GM12891 (cell line): ENCODE measurements around the gene WNT4.

ENCODE experiments used
- DNase-seq: peaks from one replicate; pipeline ENCODE4 v3.0.0; 2011; ENCODE audit warnings: low spot score; ENCODE audit not compliant: insufficient read length
- FAIRE-seq: peaks from 2 replicates; lab custom pipeline; 2011; peaks lifted over from hg19 to GRCh38; lab: Jason Lieb, UNC
- PAX5 ChIP-seq: IDR thresholded peaks from 2 replicates; pipeline ENCODE4 v1.6.1; 2011; ENCODE audit warnings: low read length, moderate library complexity, mild to moderate bottlenecking; ENCODE audit not compliant: insufficient read depth, severe bottlenecking
- POLR2A ChIP-seq: IDR thresholded peaks from 2 replicates; pipeline ENCODE4 v1.6.1; 2011; ENCODE audit warnings: low read depth, low read length, control low read depth
- POLR2AphosphoS5 ChIP-seq: IDR thresholded peaks from 2 replicates; pipeline ENCODE4 v1.6.1; 2011; ENCODE audit warnings: low read depth, low read length, control low read depth
- POU2F2 ChIP-seq: IDR thresholded peaks from 2 replicates; pipeline ENCODE4 v1.6.1; 2011; ENCODE audit warnings: low read depth, mild to moderate bottlenecking, control low read depth, low read length, moderate library complexity
- SPI1 ChIP-seq: IDR thresholded peaks from 2 replicates; pipeline ENCODE4 v1.6.1; 2011; ENCODE audit warnings: low read depth, low read length, control low read depth
- TAF1 ChIP-seq: IDR thresholded peaks from 2 replicates; pipeline ENCODE4 v1.6.1; 2011; ENCODE audit warnings: low read depth, low read length, control low read depth

WNT4 gene

DNA sequence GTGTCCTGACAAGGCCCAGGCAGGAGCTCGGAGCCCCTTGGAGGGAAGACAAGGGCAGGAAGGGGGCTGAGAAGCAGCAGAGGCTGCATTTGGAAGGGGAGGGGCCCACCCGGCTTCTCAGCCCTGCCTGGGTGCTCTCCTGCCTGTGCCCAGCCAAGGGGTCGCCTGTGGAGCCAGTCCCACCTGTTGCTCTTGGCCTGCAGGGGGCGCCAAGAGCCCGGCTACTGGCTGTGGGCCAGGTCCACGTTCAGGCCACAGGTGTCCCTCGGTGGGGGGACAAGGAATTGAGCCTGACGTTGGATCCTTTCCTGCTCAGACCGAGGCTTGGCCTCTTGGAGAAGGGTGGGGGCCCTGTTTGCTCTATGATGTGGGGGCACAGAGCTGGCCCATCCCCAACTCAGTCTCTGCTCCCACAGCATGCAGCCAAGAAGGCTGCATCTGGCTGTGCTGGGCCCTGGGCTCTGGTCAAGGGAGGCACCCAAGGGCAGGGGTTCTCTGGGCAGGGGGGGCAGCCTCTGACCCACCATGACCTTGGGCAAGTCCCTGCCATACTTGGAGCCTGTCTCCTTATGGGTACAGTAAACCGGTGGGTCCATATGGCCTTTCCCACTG, 10.9 kb downstream of the WNT4 start:
- peak; percentile 94 for DNase-seq
- TF ChIP-seq TAF1 (no peak), SPI1 (no peak), POU2F2 (no peak), PAX5 (no peak), POLR2AphosphoS5 (no peak), POLR2A (no peak)
- peak; percentile 83 for FAIRE-seq

DNA sequence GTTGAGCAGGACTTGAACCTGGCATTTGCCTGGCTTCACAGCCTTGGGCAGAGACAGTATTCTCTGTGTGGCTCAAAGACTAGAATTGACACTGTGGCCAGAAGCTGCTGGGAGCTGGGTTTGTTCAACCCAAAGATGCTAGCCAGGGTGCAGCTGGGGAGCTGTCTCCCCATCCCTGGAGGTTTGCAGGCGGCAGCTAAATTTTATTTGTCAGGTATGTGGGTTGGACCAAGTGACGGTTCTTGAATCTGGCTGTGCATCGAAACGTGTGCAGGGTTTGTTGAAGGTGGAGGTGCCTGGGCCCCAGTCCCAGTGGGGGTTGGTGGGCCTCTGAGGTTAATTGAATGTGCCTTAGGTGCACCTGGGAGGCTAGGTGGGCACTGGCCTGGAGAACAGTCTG, 11.8 kb downstream of the WNT4 start:
- FAIRE-seq (no peak), DNase-seq (no peak)
- TF ChIP-seq POU2F2 (no peak), TAF1 (no peak), PAX5 (no peak), POLR2A (no peak), POLR2AphosphoS5 (no peak), SPI1 (no peak)

DNA sequence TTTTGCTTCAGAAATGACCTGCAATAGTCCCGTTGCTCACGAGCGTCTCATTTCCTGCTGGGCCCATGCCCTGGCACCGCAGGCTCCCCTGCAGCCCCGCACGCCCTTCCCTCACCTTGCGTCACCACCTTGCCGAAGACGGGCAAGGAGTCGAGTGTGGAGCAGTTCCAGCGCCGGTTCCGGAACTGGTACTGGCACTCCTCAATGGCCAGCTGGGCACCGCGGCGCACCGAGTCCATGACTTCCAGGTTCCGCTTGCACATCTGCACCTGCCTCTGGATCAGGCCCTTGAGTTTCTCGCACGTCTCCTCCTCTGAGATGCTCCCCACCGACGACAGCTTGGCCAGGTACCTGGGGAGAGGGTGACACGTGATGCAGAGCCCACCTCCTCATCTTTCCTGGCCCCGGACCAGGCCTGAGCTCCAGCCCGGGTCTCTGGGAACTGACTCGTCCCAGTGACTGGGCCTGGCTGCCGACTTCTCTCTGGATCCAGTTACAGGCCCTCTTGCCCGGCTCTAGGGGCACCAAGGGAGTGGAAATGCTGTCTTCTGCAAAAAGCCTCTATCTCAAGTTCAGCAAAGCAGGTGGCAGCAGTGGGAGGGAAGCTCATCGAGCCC, 13.3 kb downstream of the WNT4 start:
- DNase-seq (no peak), FAIRE-seq (no peak)
- TF ChIP-seq SPI1 (no peak), TAF1 (no peak), PAX5 (no peak), POU2F2 (no peak), POLR2A (no peak), POLR2AphosphoS5 (no peak)

DNA sequence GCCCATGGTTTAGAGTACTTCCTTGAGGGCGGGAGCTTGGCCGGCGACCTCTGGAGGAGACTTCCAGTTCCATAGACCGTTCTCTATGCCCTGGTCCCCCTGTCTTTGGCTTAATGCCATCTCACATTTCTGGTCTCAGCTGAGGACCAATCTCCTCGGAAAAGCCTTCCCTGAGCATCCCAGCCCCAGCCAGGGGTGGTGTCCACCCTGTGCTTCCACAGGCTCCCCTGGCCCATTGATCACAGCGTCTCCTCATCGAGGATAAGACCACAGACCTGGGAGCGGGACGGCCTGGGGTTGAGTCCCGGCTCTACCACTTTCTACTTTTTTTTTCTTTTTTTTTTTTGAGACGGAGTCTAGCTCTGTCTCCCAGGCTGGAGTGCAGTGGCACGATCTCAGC, 14.5 kb downstream of the WNT4 start:
- DNase-seq (no peak), FAIRE-seq (no peak)
- TF ChIP-seq TAF1 (no peak), POU2F2 (no peak), SPI1 (no peak), POLR2A (no peak), POLR2AphosphoS5 (no peak), PAX5 (no peak)

DNA sequence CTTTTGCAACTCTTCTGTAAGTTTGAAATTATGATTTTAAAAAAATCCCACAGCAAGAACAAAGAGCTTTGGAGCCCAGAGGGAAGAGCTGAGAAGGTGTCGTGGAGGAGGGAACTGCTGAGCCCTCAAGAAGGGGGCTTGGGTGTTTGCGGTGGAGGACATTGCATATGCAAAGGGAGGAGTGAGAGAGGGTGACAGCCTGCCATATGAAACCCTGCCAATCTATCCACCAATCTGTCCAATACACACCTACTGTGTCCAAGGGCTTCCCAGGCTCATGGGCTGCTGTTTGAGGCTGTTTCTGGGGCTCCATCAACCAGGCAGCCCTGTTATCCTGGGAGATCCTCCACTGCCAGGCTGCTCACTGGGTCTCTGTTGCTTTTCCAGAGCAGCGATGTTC, 15.2 kb downstream of the WNT4 start:
- no peak for FAIRE-seq

DNA sequence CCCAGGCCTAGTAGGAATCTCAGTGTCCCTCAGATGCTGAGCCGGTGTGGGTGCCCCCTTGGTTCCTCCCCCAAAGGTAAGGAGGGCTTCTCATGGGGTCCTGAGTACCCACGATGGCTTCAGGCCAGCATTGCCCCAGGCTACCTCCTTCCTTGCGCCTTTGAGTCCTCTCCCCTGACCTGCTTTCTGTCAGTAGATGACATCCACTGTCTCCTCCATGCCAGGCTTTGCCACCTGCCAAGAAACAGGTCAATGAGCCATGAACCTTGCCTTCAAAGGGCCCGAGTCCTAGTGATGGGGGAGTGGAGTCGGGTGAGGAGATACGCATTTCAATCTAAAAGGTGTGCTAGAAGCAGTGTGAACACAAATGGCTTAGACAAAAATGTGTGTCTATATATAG, 15.6 kb downstream of the WNT4 start:
- DNase-seq (no peak), FAIRE-seq (no peak)
- no peak for TF ChIP-seq POU2F2
- no peak for TF ChIP-seq TAF1
- no peak for TF ChIP-seq POLR2AphosphoS5
- no peak for TF ChIP-seq POLR2A

More for the DNA sequence above, 15.2 kb downstream of the WNT4 start:
- no peak for TF ChIP-seq POLR2A
- no peak for DNase-seq

DNA sequence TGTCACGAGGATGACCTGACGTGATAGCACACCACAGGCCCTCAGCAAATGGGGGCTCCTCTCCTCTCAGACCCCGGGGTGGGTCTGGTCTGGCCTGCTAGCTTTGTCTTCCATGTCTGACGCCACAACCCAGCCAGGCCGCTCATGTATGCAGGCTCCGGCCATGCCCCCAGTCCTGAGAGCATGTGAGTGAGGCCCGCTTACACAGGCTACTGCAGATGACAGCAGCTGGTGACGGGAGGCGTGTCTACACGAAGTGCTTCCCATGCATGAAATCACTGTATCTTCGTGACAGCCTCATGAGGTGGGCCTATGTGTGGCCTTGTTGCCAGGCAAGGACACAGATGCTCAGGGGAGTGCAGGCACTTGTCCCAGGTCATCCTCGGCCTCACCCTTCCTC, 16.4 kb downstream of the WNT4 start:
- DNase-seq: no peak
- FAIRE-seq: peak; percentile 9
- TF ChIP-seq POU2F2 (no peak), SPI1 (no peak), TAF1 (no peak), POLR2AphosphoS5 (no peak), POLR2A (no peak), PAX5 (no peak)

DNA sequence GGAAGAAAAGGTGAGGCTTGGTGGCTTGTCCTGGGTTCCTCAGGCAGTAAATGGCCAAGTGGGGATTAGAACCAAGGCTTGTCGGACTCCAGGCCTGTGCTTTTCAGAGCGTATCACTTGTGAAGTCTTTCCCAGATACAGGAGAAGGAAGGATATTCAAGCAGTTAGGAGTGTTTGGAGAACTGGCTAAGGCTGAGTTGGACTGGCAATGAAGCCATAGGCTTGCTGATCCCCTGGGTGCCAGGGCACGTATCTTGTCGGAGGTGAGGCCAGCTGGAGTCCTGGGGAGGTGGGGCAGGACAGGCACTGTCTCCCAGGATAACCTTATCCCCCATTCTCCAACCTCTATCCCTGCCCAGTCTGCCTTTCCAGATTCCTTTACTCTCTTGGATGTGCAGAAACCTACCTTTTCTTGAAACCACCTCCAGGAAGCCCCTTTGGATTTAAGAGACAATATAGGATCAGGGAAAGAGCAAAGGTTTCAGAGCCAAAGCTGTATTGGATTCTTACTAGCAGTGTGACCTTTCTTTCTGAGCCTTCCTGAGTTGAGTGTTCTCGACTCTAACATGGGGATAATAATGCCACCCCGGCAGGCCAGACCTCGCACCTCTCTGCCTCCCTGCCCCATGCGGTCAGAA, 18.2 kb downstream of the WNT4 start:
- no peak for FAIRE-seq
- DNase-seq: no peak
- TF ChIP-seq POLR2AphosphoS5 (no peak), TAF1 (no peak), POU2F2 (no peak), POLR2A (no peak), SPI1 (no peak), PAX5 (no peak)

DNA sequence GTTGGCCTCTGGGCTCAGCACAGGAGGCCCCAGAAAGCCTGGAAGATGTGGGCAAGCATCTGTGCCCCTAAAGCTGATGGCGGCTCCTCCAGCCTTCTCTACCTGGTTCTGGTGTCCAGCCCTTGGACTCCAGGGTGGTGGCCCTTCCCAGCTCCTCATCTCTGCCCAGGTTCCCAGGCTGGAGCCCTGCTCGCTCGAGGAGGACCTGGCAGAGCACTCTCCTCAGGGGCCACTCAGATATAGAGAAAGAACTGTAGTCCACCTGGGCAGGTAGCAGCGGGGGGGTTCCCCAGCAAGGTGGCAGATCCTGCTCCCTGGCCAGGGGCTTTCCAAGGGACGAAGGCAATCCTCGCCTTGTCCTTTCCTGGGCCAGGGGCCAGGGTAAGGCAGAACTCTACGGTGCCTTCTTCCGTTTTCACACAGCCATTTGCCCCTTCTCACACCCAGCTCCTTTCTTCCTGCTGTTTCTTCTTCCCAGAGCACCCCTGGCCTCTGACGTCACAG, 18.9 kb downstream of the WNT4 start:
- FAIRE-seq: no peak
- no peak for DNase-seq
- TF ChIP-seq POLR2AphosphoS5 (no peak), POLR2A (no peak)

DNA sequence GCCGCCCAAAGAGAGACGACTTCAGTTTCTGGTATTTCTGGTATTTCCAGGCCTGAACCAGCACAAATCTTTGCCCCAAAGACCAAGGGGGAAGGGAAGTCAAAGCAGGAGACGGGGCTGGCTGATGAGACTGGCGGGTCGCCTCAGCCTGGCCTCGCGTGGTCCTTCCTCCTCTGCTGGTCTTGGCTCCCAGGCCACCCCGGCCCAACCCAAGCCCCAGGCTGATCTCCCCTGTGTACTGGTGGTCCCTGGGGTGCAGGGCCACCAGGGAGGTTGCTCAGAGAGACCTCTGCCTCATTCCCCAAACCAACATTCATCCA, 19.9 kb downstream of the WNT4 start:
- DNase-seq (no peak), FAIRE-seq (no peak)
- TF ChIP-seq TAF1: no peak
- no peak for TF ChIP-seq POLR2AphosphoS5
- TF ChIP-seq SPI1: no peak
- no peak for TF ChIP-seq POLR2A
- TF ChIP-seq POU2F2: no peak
- no peak for TF ChIP-seq PAX5
